ENCODE measurements around the gene SEM1.
"Not testable (repeated sequence)": the region's sequence is repeated elsewhere in the genome, so short reads cannot be mapped to it uniquely, and the experiment has no call there.

SEM1 gene

GRCh38 chr7:96643436-96643835 is 66.2 kb downstream of the SEM1 start:
- H3K9me3 ChIP-seq (ENCODE audit: control insufficient read depth, low read length); H3K36me3 ChIP-seq (ENCODE audit: control insufficient read depth, insufficient read depth, low read length); H3K4me3 ChIP-seq (ENCODE audit: extremely low read depth, insufficient read depth, low read length, poor library complexity, severe bottlenecking); H3K4me1 ChIP-seq (ENCODE audit: control insufficient read depth, insufficient read depth, low read length, poor library complexity, severe bottlenecking); H3K27ac ChIP-seq (ENCODE audit: low read depth, low read length, severe bottlenecking): not testable (repeated sequence)
- 83 to 100% methylated on average over 1 to 2 of the region's 4 CpGs for WGBS, 2 experiments (ENCODE audit: insufficient coverage in 2 of 2)

GRCh38 chr7:96640054-96640453 is 69.6 kb downstream of the SEM1 start:
- no CpG with 5 or more reads among the region's 2 CpGs for WGBS, 2 experiments (ENCODE audit: insufficient coverage in 2 of 2)
- no peaks in the 10 kb centered on the region for H3K36me3 ChIP-seq (ENCODE audit: control insufficient read depth, insufficient read depth, low read length)
- H3K27ac ChIP-seq (ENCODE audit: low read depth, low read length, severe bottlenecking), result no peak overlapping the region
- H3K4me3 ChIP-seq (ENCODE audit: extremely low read depth, insufficient read depth, low read length, poor library complexity, severe bottlenecking), result no peak overlapping the region
- no peaks in the 10 kb centered on the region for H3K9me3 ChIP-seq (ENCODE audit: control insufficient read depth, low read length)
- H3K4me1 ChIP-seq (ENCODE audit: control insufficient read depth, insufficient read depth, low read length, poor library complexity, severe bottlenecking), result no peaks in the 10 kb centered on the region
